GM18499 (cell line): ENCODE results near the gene RPS28.

Experiments
- ATAC-seq: cut with Tn5 transposase; IDR thresholded peaks from one replicate; pipeline ENCODE4 v1.9.1; 2021; ENCODE audit warnings: moderate number of reproducible peaks; ENCODE audit not compliant: insufficient read depth, unreplicated experiment

Gene RPS28

GRCh38 chr19:8319807-8320520, 1.3 kb upstream of the RPS28 start:
- ATAC-seq = no peak

GRCh38 chr19:8320564-8321066, 681 bp upstream of the RPS28 start:
- ATAC-seq = no peak

DNA sequence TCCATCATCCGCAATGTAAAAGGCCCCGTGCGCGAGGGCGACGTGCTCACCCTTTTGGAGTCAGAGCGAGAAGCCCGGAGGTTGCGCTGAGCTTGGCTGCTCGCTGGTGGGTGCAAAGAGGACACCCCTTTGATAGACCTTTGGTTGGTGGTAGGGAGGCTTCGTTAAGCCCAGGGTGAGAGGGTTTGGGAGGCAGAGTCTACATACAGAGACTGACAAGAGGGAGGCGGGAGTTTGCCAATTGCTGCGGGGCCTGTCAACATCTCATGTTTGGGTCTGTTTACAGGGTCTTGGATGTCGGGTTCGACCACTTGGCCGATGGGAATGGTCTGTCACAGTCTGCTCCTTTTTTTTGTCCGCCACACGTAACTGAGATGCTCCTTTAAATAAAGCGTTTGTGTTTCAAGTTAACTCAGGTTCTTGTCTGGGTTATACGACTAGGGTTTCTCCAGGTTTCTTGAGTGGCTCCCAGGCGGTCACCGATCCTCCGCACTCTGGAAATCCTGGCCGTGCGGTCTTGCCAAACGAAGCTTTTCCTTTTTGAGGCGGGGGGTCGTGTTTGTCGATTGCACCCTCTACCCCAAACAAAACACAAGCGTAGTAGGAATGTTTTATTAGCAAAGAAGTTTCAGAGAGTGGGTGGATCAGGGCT, 816 bp downstream of the RPS28 start:
- ATAC-seq = no peak

GRCh38 chr19:8322638-8322997, 1.3 kb downstream of the RPS28 start:
- no peak for ATAC-seq

DNA sequence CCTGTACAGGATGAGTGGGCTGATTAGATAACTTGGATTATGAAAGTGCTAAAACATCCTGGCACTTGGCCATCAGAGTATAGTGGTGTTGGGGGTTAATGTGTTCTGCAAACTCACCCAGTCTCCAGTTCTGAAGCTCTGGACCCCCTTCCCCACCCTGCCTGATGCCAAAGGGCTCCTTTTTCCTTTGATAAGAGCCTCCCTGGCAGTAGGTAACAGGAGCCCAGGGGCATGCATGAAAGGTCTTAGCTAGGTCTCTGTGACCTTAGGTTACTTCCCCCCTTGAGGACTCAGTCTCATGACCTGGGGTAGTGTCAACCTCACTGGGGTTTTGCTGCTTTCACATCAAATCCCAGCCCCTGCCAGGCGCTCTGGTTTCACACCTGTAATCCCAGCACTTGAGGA, 2.5 kb downstream of the RPS28 start:
- ATAC-seq = no peak

GRCh38 chr19:8324186-8325050, 3.1 kb downstream of the RPS28 start:
- no peak for ATAC-seq

DNA sequence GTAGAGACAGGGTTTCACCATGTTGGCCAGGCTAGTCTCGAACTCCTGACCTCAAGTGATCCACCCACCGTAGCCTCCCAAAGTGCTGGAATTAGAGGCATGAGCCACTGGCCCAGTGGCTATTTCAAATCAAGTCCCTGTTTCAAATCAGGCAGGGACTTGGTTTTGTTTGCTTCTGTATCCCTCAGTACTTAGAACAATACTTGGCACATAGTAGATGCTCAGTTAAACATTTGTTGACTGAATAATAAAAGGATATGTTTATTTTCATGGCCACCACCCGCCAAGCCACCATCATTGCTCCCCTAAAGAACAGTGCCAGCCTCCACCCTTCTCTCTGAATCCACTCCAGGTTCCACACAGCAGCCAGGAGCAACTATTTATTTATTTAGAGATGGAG, 4.2 kb downstream of the RPS28 start:
- no peak for ATAC-seq

- ATAC-seq = no peak
Measured at GRCh38 chr19:8329996-8330395, 8.7 kb downstream of the RPS28 start.

GRCh38 chr19:8331263-8331845, 10.1 kb downstream of the RPS28 start:
- ATAC-seq = no peak

DNA sequence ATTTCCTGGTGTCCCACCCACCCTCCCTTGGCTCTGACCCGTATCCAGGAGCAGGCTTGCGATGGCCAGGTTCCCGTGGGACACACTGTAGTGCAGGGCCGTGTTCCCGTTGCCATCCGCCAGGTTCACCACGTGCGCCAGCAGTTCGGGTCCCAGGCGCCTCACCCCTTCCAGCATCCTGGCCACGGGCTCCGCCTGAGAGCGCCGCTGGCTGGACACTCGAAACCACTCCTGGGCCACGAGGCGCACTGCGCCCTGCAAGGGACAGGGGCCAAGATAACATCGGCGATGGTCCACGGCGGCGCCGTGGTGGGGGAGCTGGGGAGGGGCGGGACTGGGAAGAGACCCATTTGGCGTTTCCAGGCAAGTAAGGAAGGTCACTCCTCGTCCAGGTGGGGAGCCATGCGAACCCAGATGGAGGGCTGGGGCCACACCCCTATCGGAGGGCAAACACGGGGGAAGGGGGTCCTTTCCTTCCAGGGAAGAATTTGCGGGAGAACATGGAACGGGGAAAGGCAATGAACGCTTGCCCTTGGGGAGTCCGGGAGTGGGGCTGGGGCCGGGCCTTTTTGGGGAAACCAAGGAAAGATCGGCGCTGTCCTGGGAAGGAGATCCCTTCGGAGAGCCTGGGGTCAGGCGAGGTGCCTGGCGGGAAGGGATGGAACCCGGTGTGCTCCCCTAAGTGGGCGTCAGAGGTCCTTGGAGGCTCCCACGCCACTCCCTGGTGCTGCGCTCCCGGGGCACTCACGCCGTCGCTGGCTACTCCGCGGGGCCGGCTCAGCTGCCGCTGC, 11.9 kb downstream of the RPS28 start:
- ATAC-seq = no peak

DNA sequence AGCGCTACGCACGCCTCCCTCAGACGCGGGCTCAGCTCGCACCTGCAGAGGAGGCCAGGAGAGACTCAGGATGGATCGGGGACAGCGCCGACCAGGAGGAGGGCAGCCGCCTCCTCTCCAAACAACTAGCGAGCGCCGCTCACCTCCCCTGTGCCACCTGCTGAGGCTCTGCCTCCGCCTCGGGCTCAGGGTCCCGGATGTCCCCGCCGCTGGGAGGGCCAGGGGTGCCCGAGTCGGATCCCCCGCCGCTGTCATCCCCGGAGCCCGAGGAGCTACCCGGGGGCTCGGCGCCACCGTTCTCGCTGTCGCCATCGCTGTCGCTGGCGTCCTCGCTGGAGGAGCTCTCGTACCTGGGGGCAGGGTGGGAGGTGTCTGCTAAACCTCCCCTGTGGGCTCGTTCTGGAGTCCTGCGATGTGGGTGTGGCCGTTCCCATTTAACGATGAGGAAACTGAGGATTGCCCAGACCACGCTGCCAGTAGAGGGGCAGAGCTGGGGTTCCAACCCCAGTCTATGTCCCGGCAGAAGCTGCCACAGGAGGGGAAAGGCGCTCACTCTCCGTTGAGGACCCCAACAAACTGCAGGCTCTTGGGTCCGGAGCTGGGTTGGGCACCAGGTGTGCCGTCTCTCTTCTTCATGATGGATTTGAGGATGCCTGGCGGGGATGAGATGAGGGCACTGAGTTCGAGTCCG, 12.6 kb downstream of the RPS28 start:
- ATAC-seq = no peak

DNA sequence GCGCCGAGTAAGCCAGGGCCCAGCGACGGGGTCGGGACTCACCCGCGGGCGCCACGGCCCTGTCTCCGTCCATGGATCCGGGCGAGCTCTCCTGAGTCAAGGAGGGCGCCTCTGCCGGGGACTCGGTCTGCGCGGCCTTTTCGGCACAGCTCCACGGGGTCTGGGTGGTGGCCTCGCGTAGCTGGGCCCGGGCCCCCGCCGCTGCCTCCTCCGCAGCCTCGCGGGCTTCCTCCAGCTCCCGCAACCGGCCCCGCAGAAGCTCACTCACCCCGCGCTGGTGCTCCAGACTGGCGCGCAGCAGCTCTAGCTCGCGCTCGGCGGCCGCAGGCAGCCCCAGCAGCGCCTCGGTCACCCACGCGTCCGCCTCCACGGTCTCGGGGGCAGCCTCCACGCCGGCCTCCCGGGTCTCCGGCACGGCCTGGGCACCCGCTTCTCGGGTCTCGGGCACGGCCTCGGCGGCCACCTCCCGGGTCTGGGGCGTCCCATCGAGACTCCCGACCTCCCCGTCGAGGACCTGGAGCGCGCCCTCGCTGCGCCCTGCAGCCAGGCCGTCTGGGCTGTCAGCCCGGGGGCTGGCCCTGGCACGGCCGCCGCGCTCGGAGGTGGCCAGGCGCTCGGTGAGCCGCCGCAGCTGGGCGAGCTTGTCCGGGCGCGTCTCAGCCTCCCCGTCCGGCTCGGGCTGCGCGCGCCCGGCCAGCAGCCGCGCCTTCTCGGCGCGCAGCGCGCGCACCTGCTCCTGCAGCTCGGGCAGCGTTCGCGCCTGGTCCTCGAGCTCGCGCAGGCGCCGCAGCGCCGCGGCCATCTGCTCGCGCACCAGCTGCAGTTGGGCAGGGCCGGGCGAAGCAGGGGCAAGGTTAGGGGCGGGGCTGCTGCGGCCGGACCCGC, 13.4 kb downstream of the RPS28 start:
- ATAC-seq = no peak

DNA sequence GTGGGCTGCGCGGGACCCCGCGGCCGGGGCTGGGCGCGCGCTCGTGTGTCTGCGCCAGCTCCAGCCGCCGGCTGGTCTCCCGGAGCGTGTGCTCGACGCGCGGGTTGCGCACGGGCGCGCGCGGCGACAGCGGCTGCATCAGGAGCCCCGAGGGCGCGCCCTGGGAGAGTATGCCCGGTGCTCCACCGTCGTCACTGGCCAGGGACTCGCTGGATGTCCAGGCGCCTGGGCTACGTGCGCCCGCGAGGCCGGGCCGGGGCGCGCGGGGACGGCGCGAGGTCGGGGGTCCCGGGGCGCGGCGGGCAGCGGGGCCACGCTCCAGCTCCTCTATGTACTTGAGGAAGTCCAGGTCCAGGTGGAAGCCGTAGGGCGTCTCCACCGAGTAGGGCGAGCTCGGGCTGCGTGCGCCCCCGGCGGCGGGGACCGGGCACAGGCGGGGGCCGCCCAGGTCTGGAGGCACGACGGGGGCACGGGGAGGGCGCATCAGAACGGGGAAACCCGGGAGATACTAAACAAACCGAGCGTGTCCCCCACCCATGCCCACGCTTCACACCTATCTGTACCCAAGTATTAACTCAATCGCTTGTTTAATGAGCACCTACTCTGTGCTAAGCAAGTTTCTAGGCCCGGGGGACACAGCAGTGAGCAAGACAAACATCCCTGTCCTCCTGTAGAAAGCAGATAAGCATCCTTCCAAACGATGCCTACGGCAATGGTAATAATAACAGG, 14.2 kb downstream of the RPS28 start:
- ATAC-seq = no peak

DNA sequence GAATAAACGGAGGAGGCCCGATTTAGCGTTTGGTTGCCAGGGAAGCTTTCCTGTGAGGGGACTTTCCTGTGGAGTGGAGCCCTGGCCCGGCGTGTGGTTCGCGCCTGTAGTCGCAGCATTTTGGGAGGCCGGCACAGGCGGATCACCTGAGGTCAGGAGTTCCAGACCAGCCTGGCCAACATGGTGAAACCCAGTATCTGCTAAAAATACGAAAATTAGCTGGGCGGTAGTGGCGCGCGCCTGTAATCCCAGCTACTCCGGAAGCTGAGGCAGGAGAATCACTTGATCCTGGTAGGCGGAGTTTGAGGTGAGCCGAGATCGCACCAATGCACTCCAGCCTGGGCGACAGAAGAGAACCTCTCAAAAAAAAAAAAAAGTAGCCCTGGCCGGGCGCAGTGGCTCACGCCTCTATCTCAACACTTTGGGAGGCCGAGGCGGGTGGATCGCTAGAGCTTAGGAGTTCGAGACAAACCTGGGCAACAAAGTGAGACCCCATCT, 14.8 kb downstream of the RPS28 start:
- ATAC-seq = no peak

DNA sequence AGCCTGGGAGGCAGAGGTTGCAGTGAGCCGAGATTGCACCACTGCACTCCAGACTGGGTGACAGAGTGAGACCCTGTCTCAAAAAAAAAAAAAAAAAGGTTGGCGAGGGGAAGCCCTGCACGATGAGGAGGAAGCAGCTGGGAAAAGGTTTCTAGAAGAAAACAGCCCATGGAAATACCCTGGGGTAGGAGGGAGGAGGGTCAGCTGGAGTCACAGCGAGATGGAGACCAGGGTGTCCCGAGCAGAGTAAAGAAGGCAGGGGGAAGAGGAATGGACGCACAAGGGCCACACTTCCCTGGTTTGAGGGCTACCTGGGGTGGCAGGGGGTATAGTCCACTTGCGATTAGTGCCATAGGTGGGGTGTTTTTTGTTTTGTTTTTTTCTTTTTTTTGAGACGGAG, 15.4 kb downstream of the RPS28 start:
- ATAC-seq = no peak

DNA sequence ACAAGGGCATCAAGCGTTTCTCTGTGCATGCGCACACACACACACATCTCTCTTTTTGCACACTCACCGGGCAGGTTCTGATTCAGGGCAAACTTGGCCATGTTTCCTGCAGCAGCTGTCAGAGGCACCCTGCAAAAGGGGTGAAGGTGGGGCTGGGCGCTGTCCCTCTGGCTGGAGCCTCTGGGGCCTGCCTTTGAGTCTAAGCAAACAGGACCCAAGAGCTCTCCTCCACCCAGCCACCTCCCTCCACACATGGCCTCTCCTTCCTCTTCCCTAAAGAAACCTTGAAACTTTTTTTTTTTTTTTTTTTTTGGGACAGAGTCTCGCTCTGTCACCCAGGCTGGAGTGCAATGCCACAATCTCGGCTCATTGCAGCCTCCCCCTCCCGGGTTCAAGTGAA, 16.4 kb downstream of the RPS28 start:
- ATAC-seq = no peak

DNA sequence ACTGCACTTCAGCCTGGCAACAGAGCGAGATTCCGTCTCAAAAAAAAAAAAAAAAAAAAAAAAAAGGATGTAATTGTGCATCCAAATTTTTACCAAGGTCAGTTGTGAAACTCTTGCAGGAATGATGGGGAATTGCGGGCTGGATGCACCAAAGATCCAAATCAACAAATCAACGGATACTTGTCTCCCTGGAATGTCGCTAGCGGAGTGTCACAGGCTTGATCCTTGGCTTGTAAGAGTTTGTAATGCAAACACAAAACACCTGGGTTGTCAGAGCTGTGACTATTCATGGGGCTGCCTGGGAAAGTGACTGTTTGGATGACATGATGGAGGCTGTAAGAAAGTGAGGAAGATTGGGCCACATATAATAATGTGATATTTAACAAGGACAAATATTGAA, 17.5 kb downstream of the RPS28 start:
- no peak for ATAC-seq
